IPS DF 6.9 (cell line): Measurements from ENCODE around the gene RTP3.
"Not testable (repeated sequence)": the region's sequence is repeated elsewhere in the genome, so short reads cannot be mapped to it uniquely, and the experiment has no call there.

ENCODE experiments used
- DNase-seq: peaks from one replicate; pipeline ENCODE4 v3.0.0-alpha.2; 2013; ENCODE audit warnings: low read depth, low spot score
- H3K27ac ChIP-seq: one replicate; pipeline ENCODE4 v1.5.1; 2013; ENCODE audit warnings: low read length, control low read depth
- H3K27me3 ChIP-seq: 2 replicates; pipeline ENCODE4 v1.6.1; 2013; ENCODE audit warnings: mild to moderate bottlenecking, low read length; ENCODE audit not compliant: control insufficient read depth, insufficient read depth
- H3K36me3 ChIP-seq: 2 replicates; pipeline ENCODE4 v1.6.1; 2013; ENCODE audit warnings: low read length; ENCODE audit not compliant: control insufficient read depth, insufficient read depth
- H3K4me1 ChIP-seq: 2 replicates; pipeline ENCODE4 v1.6.1; 2013; ENCODE audit warnings: low read length; ENCODE audit not compliant: control insufficient read depth, insufficient read depth
- H3K4me3 ChIP-seq: 2 replicates; pipeline ENCODE4 v1.5.1; 2013; ENCODE audit warnings: mild to moderate bottlenecking, low read length
- H3K9me3 ChIP-seq: 2 replicates; pipeline ENCODE4 v1.6.1; 2013; ENCODE audit warnings: low read length, inconsistent platforms; ENCODE audit not compliant: control insufficient read depth, insufficient read depth
- WGBS: extraction: QIAGEN DNeasy Blood & Tissue Kit; methylation state at CpG from one replicate; pipeline ENCODE4 v1.1.7; 2013; ENCODE audit warnings: mixed read lengths, missing lambda C conversion rate; ENCODE audit not compliant: insufficient read length, insufficient coverage; 5-methylcytosine and 5-hydroxymethylcytosine counted together

The RTP3 gene

DNA sequence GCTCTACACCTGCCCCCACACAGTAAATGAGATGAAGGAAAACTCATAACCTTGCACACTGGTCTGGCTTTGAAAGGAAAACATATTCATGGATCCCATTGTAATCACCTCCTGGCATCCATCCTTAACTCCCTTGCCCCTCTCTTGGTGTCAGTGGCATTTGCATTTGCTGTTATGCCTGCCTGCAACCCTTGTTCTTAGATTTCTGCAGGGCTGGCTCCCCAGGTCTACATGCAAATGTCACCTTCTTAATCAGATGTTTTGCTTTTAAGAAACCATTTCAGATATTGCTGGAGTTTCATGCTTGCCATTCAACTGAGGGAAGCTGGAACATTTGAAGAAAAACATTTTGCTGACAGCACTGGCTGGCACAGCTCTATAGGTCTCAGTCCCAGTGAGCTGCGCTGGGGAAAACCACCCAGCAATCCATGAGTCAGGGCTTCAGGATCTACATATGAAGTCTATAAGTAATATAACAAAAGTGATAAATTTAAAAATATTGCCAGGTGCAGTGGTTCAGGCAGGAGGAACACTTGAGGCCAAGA is 49.2 kb downstream of the RTP3 start:
- no peak overlapping the region for H3K27ac ChIP-seq
- no peaks in the 10 kb centered on the region for H3K27me3 ChIP-seq
- H3K9me3 ChIP-seq, result no peaks in the 10 kb centered on the region
- WGBS, result no CpG with 5 or more reads among the region's 1 CpG
- H3K4me3 ChIP-seq, result no peak overlapping the region
- DNase-seq, result no peak
- H3K4me1 ChIP-seq, result peaks cover 9% of the 10 kb centered on the region; the same call in 1 of the 2 replicates
- peaks cover 2% of the 10 kb centered on the region; the same call in 1 of the 2 replicates for H3K36me3 ChIP-seq

DNA sequence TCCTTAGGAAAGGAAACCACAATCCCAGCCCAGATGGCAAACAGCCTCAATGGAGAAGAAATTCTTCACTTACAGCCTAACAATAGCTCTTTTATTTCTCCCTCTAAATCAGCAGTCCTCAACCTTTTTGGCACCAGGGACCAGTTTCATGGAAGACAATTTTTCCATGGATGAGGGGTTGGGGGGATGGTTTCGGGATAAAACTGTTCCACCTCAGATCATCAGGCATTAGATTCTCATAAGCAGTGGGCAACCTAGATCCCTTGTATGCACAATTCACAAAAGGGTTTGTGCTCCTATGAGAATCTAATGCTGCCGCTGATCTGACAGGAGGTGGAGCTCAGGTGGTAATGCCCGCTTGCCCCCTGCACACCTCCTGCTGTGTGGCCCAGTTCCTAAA is 50.8 kb downstream of the RTP3 start:
- H3K9me3 ChIP-seq, H3K27me3 ChIP-seq, H3K27ac ChIP-seq, H3K4me3 ChIP-seq, H3K36me3 ChIP-seq, DNase-seq: not testable (repeated sequence)
- peaks cover 10% of the 10 kb centered on the region; the same call in 1 of the 2 replicates for H3K4me1 ChIP-seq
- no CpG with 5 or more reads among the region's 3 CpGs for WGBS

DNA sequence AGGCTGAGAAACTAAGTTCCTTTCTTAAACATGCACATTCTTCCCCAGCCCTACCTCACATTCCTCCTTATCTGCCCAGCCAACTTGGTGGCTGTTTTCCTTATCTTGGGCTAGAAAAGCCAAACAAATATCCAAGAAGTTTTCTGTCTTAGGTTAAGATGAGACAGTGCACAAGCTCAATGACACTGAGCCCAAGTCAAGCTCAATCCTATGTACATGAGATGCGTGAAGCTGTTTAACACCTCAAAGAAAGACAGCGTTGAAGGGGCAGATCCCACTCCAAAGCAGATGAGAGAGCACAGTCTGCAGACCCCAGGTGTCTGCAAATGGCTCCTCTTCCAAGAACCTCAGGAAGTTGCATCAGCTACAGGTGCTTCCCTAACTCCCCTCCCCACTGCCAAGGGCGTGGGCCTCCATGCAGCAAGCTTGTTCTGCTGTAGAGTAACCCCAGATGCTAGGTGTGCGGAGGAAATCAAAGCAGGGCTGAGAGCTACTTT is 51.7 kb downstream of the RTP3 start:
- H3K4me1 ChIP-seq, result peaks cover 10% of the 10 kb centered on the region; the same call in 1 of the 2 replicates
- no peak overlapping the region for H3K4me3 ChIP-seq
- DNase-seq, result no peak
- peaks cover 2% of the 10 kb centered on the region; the same call in 1 of the 2 replicates for H3K36me3 ChIP-seq
- H3K27ac ChIP-seq, result no peak overlapping the region
- no CpG with 5 or more reads among the region's 4 CpGs for WGBS
- no peaks in the 10 kb centered on the region for H3K9me3 ChIP-seq
- H3K27me3 ChIP-seq, result no peaks in the 10 kb centered on the region

DNA sequence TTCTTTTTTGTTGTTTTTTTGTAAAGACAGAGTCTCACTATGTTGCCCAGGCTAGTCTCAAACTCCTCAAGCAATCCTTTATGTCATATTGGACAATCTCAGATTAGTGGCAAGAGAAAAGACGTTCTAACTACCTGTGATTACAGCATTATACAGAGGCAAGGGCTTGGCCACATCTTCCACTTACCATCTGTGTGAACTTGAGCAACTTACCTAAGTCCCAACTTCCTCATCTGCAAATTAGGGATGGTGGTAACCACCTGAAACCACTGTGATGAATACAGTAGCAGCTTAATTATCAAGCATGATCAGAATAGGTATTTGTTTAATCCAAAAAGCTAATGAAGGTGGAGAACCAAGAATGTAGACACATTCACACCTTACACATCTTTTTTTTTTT is 52.2 kb downstream of the RTP3 start:
- Histone ChIP-seq H3K27ac (no peak overlapping the region), H3K4me3 (no peak overlapping the region), H3K4me1 (peaks cover 9% of the 10 kb centered on the region; the same call in 1 of the 2 replicates), H3K36me3 (peaks cover 2% of the 10 kb centered on the region; the same call in 1 of the 2 replicates), H3K9me3 (no peaks in the 10 kb centered on the region), H3K27me3 (no peaks in the 10 kb centered on the region)
- WGBS, result no CpG with 5 or more reads among the region's 1 CpG
- DNase-seq, result no peak
